DOHH2 (cell line): ENCODE data around the gene GRM4.

Source experiments
- EZH2phosphoT487 ChIP-seq: fragments of 200-600 bp; sonication (generic); IDR thresholded peaks from 2 replicates; pipeline ENCODE4 v1.6.1; 2017; ENCODE audit warnings: borderline replicate concordance, mild to moderate bottlenecking, antibody characterized with exemption, low read length, moderate library complexity, mixed read lengths
- TF ChIP-seq, protein P1 (sequence below): fragments of 200-600 bp; sonication (generic); IDR thresholded peaks from one replicate; pipeline ENCODE4 v1.5.1; 2014; ENCODE audit warnings: antibody characterized with exemption, mild to moderate bottlenecking, low read depth, low read length; ENCODE audit not compliant: poor library complexity, severe bottlenecking

GRCh38 chr6:34090935-34091334 is 55.0 kb downstream of the GRM4 start:
- TF ChIP-seq, protein P1, sequence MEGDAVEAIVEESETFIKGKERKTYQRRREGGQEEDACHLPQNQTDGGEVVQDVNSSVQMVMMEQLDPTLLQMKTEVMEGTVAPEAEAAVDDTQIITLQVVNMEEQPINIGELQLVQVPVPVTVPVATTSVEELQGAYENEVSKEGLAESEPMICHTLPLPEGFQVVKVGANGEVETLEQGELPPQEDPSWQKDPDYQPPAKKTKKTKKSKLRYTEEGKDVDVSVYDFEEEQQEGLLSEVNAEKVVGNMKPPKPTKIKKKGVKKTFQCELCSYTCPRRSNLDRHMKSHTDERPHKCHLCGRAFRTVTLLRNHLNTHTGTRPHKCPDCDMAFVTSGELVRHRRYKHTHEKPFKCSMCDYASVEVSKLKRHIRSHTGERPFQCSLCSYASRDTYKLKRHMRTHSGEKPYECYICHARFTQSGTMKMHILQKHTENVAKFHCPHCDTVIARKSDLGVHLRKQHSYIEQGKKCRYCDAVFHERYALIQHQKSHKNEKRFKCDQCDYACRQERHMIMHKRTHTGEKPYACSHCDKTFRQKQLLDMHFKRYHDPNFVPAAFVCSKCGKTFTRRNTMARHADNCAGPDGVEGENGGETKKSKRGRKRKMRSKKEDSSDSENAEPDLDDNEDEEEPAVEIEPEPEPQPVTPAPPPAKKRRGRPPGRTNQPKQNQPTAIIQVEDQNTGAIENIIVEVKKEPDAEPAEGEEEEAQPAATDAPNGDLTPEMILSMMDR, result no peak
- no peak for TF ChIP-seq EZH2phosphoT487
